Measurements from ENCODE around the gene METAP1. TPM values are rescaled to one million over a fixed set of nuclear protein-coding genes. Genes with fewer than 3 reads are reported as not detected.
A peak's percentile ranks its signal among the peaks of the same experiment; 100 is the strongest.

Gene METAP1
- total RNA-seq, 1 experiment from 2014 or later, result 63.5 TPM

GRCh38 chr4:99067617-99068016 is 72.1 kb downstream of the METAP1 start:
- Mint-ChIP-seq H3K36me3 (ENCODE audit: insufficient read depth in 1 of 3, low read depth in 3 of 3) (peaks cover 21 to 46% (median 31%) of the 10 kb centered on the region in 3 experiments), H3K27ac (peak overlapping the region in 1 of 3 experiments; percentile 64; a peak in 1 of 7 replicates), H3K9me3 (no peaks in the 10 kb centered on the region; a peak in 2 of 5 replicates), H3K27me3 (ENCODE audit: low read depth) (no peaks in the 10 kb centered on the region), H3K4me1 (no peaks in the 10 kb centered on the region), H3K4me3 (no peak overlapping the region)
- Histone ChIP-seq H3K4ac (ENCODE audit: low read depth, low read length) (no peak overlapping the region), H3K9me3 (ENCODE audit: control insufficient read depth, low read depth, low read length) (no peaks in the 10 kb centered on the region), H2BK12ac (ENCODE audit: insufficient read length, low read depth, low read length) (no peak overlapping the region), H4K91ac (ENCODE audit: insufficient read length, low read depth, low read length) (no peak overlapping the region), H3K18ac (ENCODE audit: insufficient read length, low read depth, low read length) (no peak overlapping the region), H3K23ac (ENCODE audit: insufficient read length, low read depth, low read length) (no peak overlapping the region), H4K8ac (replicated peaks; ENCODE audit: insufficient read length, low read depth, low read length) (no peak overlapping the region), H3K4me2 (ENCODE audit: insufficient read depth, insufficient read length, low read length) (no peak overlapping the region), H3K27me3 (ENCODE audit: insufficient read depth, low read length) (no peaks in the 10 kb centered on the region), H3K79me2 (ENCODE audit: insufficient read depth, low read length) (no peaks in the 10 kb centered on the region), H3K23me2 (ENCODE audit: insufficient read length, low read depth, low read length, poor library complexity, severe bottlenecking) (no peaks in the 10 kb centered on the region), H2AFZ (ENCODE audit: low read length) (no peak overlapping the region), H2BK20ac (ENCODE audit: low read depth, low read length, poor library complexity, severe bottlenecking) (no peak overlapping the region), H3K4me1 (ENCODE audit: insufficient read depth, low read length) (no peaks in the 10 kb centered on the region), H2AK5ac (ENCODE audit: insufficient read length, low read length) (no peak overlapping the region), H4K5ac (ENCODE audit: insufficient read length, low read depth, low read length) (no peak overlapping the region), H3K14ac (ENCODE audit: insufficient read depth, low read length) (no peak overlapping the region), H3K9ac (ENCODE audit: extremely low read depth, insufficient read length, low read length) (no peak overlapping the region), H2BK15ac (ENCODE audit: low read depth, low read length) (no peak overlapping the region), H3K56ac (ENCODE audit: insufficient read length, low read depth, low read length) (no peak overlapping the region), H3K79me1 (ENCODE audit: insufficient read depth, low read depth, low read length, poor library complexity, severe bottlenecking) (no peaks in the 10 kb centered on the region), H3T11ph (ENCODE audit: low read length) (no peak overlapping the region), H3K27ac (ENCODE audit: insufficient read length, low read depth, low read length) (no peak overlapping the region), H2BK120ac (ENCODE audit: low read depth, low read length, poor library complexity, severe bottlenecking) (no peak overlapping the region), H4K20me1 (ENCODE audit: control insufficient read depth, insufficient read depth, insufficient read length) (no peaks in the 10 kb centered on the region), H2BK5ac (ENCODE audit: insufficient read length, low read length) (no peak overlapping the region)
- WGBS (ENCODE audit: extremely low coverage, insufficient read length, low lambda C conversion rate), result no CpG with 5 or more reads among the region's 1 CpG
- DNase-seq, result no peak
- TF ChIP-seq CTCF (conservative IDR thresholded peaks at IDR 0.05), result no peak
